ENCODE data around the gene SIM2. TPM values are rescaled to one million over a fixed set of nuclear protein-coding genes. Genes with fewer than 3 reads are reported as not detected.

The SIM2 gene
- total and polyA plus RNA-seq, 2 experiments from 2014 or later, result 0.16 to 0.49 TPM

DNA sequence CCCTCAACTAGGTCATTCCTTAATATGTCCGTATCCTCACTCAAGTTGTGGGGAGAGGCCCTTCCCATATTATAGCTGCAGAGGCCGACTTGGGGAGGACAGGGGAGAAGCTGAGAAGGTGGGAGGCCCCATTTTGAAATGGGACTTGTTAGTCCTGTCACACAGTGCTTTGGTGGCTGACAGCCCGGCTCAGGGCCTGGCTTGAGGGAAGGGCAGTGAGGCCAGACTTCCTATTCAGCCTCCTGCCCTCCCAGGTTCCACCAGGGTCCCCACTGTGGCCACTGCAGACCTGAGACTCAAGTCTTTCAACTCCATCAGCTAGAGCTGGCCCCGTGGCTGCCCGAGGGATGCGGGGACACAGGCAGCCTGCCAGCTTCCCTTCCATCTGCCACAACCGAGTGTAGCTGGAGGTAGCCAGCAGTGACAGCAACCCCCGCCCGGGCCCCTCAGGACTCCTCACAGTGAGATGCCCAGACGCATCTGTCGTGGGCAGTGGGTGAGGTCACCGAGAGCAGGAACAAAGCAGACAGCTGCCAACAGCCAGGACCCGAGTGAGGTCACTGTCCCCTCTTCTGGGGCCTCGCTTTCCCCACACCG, 36.9 kb downstream of the SIM2 start (continued):
- TF ChIP-seq EZH2 (IDR thresholded peaks at IDR 0.05; ENCODE audit: low read depth, unreplicated experiment) (no peak), CREB1 (CRISPR knock-in tag; IDR thresholded peaks at IDR 0.05; ENCODE audit: low read depth) (no peak), JUNB (IDR thresholded peaks at IDR 0.05; ENCODE audit: unreplicated experiment) (no peak)
- TF ChIP-seq, protein P1, sequence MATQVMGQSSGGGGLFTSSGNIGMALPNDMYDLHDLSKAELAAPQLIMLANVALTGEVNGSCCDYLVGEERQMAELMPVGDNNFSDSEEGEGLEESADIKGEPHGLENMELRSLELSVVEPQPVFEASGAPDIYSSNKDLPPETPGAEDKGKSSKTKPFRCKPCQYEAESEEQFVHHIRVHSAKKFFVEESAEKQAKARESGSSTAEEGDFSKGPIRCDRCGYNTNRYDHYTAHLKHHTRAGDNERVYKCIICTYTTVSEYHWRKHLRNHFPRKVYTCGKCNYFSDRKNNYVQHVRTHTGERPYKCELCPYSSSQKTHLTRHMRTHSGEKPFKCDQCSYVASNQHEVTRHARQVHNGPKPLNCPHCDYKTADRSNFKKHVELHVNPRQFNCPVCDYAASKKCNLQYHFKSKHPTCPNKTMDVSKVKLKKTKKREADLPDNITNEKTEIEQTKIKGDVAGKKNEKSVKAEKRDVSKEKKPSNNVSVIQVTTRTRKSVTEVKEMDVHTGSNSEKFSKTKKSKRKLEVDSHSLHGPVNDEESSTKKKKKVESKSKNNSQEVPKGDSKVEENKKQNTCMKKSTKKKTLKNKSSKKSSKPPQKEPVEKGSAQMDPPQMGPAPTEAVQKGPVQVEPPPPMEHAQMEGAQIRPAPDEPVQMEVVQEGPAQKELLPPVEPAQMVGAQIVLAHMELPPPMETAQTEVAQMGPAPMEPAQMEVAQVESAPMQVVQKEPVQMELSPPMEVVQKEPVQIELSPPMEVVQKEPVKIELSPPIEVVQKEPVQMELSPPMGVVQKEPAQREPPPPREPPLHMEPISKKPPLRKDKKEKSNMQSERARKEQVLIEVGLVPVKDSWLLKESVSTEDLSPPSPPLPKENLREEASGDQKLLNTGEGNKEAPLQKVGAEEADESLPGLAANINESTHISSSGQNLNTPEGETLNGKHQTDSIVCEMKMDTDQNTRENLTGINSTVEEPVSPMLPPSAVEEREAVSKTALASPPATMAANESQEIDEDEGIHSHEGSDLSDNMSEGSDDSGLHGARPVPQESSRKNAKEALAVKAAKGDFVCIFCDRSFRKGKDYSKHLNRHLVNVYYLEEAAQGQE (IDR thresholded peaks at IDR 0.05; ENCODE audit: unreplicated experiment), result no peak

GRCh38 chr21:36738489-36739126, 39.7 kb downstream of the SIM2 start:
- no peaks in the 10 kb centered on the region; the same call in 1 of the 2 replicates for H3K4me1 ChIP-seq (ENCODE audit: insufficient read depth)
- Mint-ChIP-seq H3K27me3 (ENCODE audit: insufficient read depth, low read depth, poor library complexity) (peaks cover 12% of the 10 kb centered on the region), H3K4me3 (no peak overlapping the region), H3K36me3 (ENCODE audit: low read depth) (no peaks in the 10 kb centered on the region), H3K27ac (no peak overlapping the region), H3K4me1 (peaks cover 11% of the 10 kb centered on the region), H3K9me3 (no peaks in the 10 kb centered on the region)
- no peaks in the 10 kb centered on the region for H3K9me2 ChIP-seq (ENCODE audit: insufficient read depth)
- H3K4me3 ChIP-seq, result no peak overlapping the region
- H3K36me3 ChIP-seq (ENCODE audit: insufficient read depth), result no peaks in the 10 kb centered on the region
- no peak overlapping the region for H3K27ac ChIP-seq (ENCODE audit: low read depth)
- no peaks in the 10 kb centered on the region for H3K79me2 ChIP-seq (replicated peaks; ENCODE audit: insufficient read depth)
- H3K4me2 ChIP-seq, result no peak overlapping the region
- no peak; the same call in 2 of the 3 replicates for ATAC-seq
- DNase-seq (ENCODE audit: low spot score), result no peak
- H4K20me1 ChIP-seq (replicated peaks; ENCODE audit: insufficient read depth), result no peaks in the 10 kb centered on the region
- TF ChIP-seq ZNF331 (CRISPR knock-in tag; IDR thresholded peaks at IDR 0.05; ENCODE audit: low read depth) (no peak), CREB1 (CRISPR knock-in tag; IDR thresholded peaks at IDR 0.05; ENCODE audit: low read depth) (no peak)
- H3K27me3 ChIP-seq (ENCODE audit: insufficient read depth), result no peaks in the 10 kb centered on the region
- no peak overlapping the region; the same call in 1 of the 2 replicates for H2AFZ ChIP-seq
- H3F3A ChIP-seq (replicated peaks; ENCODE audit: low read depth), result no peaks in the 10 kb centered on the region

DNA sequence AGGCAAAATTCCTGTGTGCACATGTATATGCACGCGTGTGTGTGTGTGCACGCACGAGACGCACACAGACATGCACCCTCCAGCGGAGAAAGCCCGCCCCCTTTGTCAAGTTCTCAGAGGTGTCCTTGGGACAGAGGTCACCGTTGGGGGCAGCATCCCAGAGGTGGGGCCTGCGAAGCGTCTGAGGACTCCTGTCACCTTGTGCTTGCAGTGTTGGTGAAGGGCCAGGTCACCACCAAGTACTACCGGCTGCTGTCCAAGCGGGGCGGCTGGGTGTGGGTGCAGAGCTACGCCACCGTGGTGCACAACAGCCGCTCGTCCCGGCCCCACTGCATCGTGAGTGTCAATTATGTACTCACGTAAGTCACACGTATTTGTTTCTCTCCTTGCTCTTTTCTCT, 42.6 kb downstream of the SIM2 start:
- H3K27me3 Mint-ChIP-seq (ENCODE audit: insufficient read depth, low read depth, poor library complexity), result peaks cover 27% of the 10 kb centered on the region
- no peak for ATAC-seq
- TF ChIP-seq JUNB (IDR thresholded peaks at IDR 0.05; ENCODE audit: unreplicated experiment) (no peak), ZNF462 (CRISPR knock-in tag; IDR thresholded peaks at IDR 0.05) (no peak), ZNF331 (CRISPR knock-in tag; IDR thresholded peaks at IDR 0.05; ENCODE audit: low read depth) (no peak)

More for the DNA sequence above, 42.6 kb downstream of the SIM2 start:
- Mint-ChIP-seq H3K4me3 (no peak overlapping the region), H3K4me1 (peaks cover 12% of the 10 kb centered on the region), H3K9me3 (no peaks in the 10 kb centered on the region), H3K27ac (no peak overlapping the region), H3K36me3 (ENCODE audit: low read depth) (no peaks in the 10 kb centered on the region)
- H3K9me2 ChIP-seq (ENCODE audit: insufficient read depth), result no peaks in the 10 kb centered on the region
- H3K36me3 ChIP-seq (ENCODE audit: insufficient read depth), result no peaks in the 10 kb centered on the region
- no peak overlapping the region for H2AFZ ChIP-seq
- no peaks in the 10 kb centered on the region for H3F3A ChIP-seq (replicated peaks; ENCODE audit: low read depth)
- H3K79me2 ChIP-seq (replicated peaks; ENCODE audit: insufficient read depth), result no peaks in the 10 kb centered on the region
- H3K4me2 ChIP-seq, result no peak overlapping the region
- no peak overlapping the region for H3K4me3 ChIP-seq
- H3K4me1 ChIP-seq (ENCODE audit: insufficient read depth), result no peaks in the 10 kb centered on the region; the same call in 1 of the 2 replicates
- DNase-seq (ENCODE audit: low spot score), result no peak
- H4K20me1 ChIP-seq (replicated peaks; ENCODE audit: insufficient read depth), result no peaks in the 10 kb centered on the region
- no peak overlapping the region for H3K27ac ChIP-seq (ENCODE audit: low read depth)
- H3K27me3 ChIP-seq (ENCODE audit: insufficient read depth), result peaks cover 7% of the 10 kb centered on the region; the same call in 1 of the 2 replicates
